Activated naive CD8-positive, alpha-beta T cell treated with anti-CD3 and anti-CD28 coated beads, Interleukin-2, amount 10 ng/mL, durations not matched to agents 7 days and 5 days (primary cell): ENCODE data around the gene ELL. TPM values are rescaled to one million over a fixed set of nuclear protein-coding genes. Genes with fewer than 3 reads are reported as not detected.
A peak's percentile ranks its signal among the peaks of the same experiment; 100 is the strongest.
"Not testable (repeated sequence)": the region's sequence is repeated elsewhere in the genome, so short reads cannot be mapped to it uniquely, and the experiment has no call there.

Experiments
- ATAC-seq: fragments of 150-1000 bp; cut with Tn5 transposase; one replicate; pipeline ENCODE4 v1.10.0; 2021; ENCODE audit warnings: low read depth, moderate library complexity
- POLR2A ChIA-PET: fragments of 350-600 bp; sonication (Branson Sonifier 250); formaldehyde crosslinking; loops from one replicate; lab custom pipeline; 2021; ENCODE audit warnings: antibody characterized with exemption; lab: Charles Lee
- DNase-seq: peaks from one replicate; pipeline ENCODE4 v3.0.0; 2021
- H3K27ac Mint-ChIP-seq: one replicate; pipeline ENCODE4 v1.8.0; 2022; ENCODE audit warnings: mild to moderate bottlenecking, mixed read lengths
- H3K27me3 Mint-ChIP-seq: one replicate; pipeline ENCODE4 v1.8.0; 2022; ENCODE audit warnings: mild to moderate bottlenecking, moderate library complexity, mixed read lengths
- H3K36me3 Mint-ChIP-seq: one replicate; pipeline ENCODE4 v1.8.0; 2021; ENCODE audit warnings: mild to moderate bottlenecking, mixed read lengths
- H3K4me1 Mint-ChIP-seq: one replicate; pipeline ENCODE4 v1.8.0; 2021; ENCODE audit warnings: mixed read lengths
- H3K4me3 Mint-ChIP-seq: one replicate; pipeline ENCODE4 v1.8.0; 2022; ENCODE audit warnings: mild to moderate bottlenecking, moderate library complexity, mixed read lengths
- H3K9me3 Mint-ChIP-seq: one replicate; pipeline ENCODE4 v1.8.0; 2021; ENCODE audit warnings: mixed read lengths
- total RNA-seq, 2 experiments: library from RNA; stranded (reverse); gene quantifications; one replicate each; pipeline ENCODE4 v1.2.3, GENCODE V29; 2021

The ELL gene
- total RNA-seq, 2 experiments from 2014 or later = 28.5 to 31.2 TPM

GRCh38 chr19:18523841-18524240 lies 2.0 kb upstream of the ELL start:
- Mint-ChIP-seq H3K27me3 (no peaks in the 10 kb centered on the region), H3K4me3 (no peak overlapping the region), H3K27ac (peak overlapping the region; percentile 54), H3K4me1 (peaks cover 5% of the 10 kb centered on the region), H3K36me3 (no peaks in the 10 kb centered on the region), H3K9me3 (no peaks in the 10 kb centered on the region)
- POLR2A ChIA-PET = interaction anchor here (1.6 to 5.3 kb wide), 3 partner anchors 34 to 308 kb away, joined by 6 to 40 read pairs (median 32); partner anchors contain the start of genes KXD1, REX1BD and UPF1
- DNase-seq = no peak
- no peak for ATAC-seq

GRCh38 chr19:18522862-18523440 lies 1.1 kb upstream of the ELL start:
- not testable (repeated sequence) for H3K9me3 Mint-ChIP-seq, ATAC-seq, DNase-seq, H3K27me3 Mint-ChIP-seq, H3K4me1 Mint-ChIP-seq, H3K36me3 Mint-ChIP-seq
- peak overlapping the region; percentile 95 for H3K27ac Mint-ChIP-seq
- POLR2A ChIA-PET = interaction anchor here (0.6 to 5.3 kb wide), 13 partner anchors 9 to 993 kb away, joined by 3 to 40 read pairs (median 7); partner anchors contain the start of genes KXD1, NDUFA13, REX1BD and UBA52
- peak overlapping the region; percentile 98 for H3K4me3 Mint-ChIP-seq

DNA sequence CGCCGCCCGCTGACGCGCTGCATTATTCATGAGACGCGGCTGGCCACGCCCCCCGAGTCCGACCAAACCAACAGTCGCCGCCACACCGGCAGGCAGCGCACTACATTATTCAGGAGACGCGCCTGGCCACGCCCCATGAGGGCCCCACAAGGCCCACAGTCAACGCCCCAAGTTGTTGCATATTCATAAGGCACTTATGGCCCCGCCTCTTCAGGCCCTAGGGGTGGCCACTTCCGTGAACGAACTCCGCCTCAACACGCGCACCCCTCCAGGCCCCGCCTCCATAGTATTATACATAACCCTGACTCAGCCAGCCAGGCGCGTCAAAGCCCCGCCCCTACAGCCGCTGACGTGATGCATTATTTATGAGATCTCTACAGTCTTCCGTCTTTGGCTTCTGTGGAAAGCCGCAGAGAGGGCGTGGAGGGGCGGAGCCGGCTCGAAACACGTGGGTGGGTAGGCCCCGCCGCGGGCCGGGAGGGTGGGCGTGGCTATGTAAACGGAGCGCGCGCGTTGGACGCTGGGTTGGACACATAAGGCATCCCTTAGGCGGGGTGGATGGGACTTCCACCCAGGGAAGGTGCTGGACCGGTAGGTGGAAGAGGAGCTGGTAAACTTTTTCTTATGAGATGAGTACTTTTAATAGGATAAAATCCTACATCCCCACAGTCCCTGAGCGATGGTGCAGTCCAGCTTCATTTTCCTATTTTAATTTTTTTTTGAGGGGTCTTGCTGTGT lies 423 bp upstream of the ELL start:
- peak overlapping the region; percentile 98 for H3K4me3 Mint-ChIP-seq

GRCh38 chr19:18520848-18521691 lies 800 bp downstream of the ELL start:
- H3K4me3 Mint-ChIP-seq = peak overlapping the region; percentile 98
- H3K36me3 Mint-ChIP-seq = no peaks in the 10 kb centered on the region
- peak overlapping the region; percentile 94 for H3K27ac Mint-ChIP-seq
- no peak for ATAC-seq
- POLR2A ChIA-PET = interaction anchor here (0.6 to 5.3 kb wide), 15 partner anchors 9 to 239 kb away, joined by 3 to 40 read pairs (median 7); partner anchors contain the start of genes FKBP8, KXD1, REX1BD and UBA52
- no peaks in the 10 kb centered on the region for H3K27me3 Mint-ChIP-seq
- no peaks in the 10 kb centered on the region for H3K9me3 Mint-ChIP-seq
- H3K4me1 Mint-ChIP-seq = peaks cover 5% of the 10 kb centered on the region
- no peak for DNase-seq

More for the DNA sequence above, 423 bp upstream of the ELL start:
- Mint-ChIP-seq H3K4me1 (peaks cover 5% of the 10 kb centered on the region), H3K36me3 (no peaks in the 10 kb centered on the region), H3K27me3 (no peaks in the 10 kb centered on the region), H3K9me3 (no peaks in the 10 kb centered on the region), H3K27ac (peak overlapping the region; percentile 95)
- POLR2A ChIA-PET = interaction anchor here (0.6 to 5.3 kb wide), 16 partner anchors 9 to 994 kb away, joined by 3 to 40 read pairs (median 7); partner anchors contain the start of genes FKBP8, KXD1, NDUFA13 and REX1BD
- ATAC-seq (peak; percentile 92), DNase-seq (peak; percentile 100)

DNA sequence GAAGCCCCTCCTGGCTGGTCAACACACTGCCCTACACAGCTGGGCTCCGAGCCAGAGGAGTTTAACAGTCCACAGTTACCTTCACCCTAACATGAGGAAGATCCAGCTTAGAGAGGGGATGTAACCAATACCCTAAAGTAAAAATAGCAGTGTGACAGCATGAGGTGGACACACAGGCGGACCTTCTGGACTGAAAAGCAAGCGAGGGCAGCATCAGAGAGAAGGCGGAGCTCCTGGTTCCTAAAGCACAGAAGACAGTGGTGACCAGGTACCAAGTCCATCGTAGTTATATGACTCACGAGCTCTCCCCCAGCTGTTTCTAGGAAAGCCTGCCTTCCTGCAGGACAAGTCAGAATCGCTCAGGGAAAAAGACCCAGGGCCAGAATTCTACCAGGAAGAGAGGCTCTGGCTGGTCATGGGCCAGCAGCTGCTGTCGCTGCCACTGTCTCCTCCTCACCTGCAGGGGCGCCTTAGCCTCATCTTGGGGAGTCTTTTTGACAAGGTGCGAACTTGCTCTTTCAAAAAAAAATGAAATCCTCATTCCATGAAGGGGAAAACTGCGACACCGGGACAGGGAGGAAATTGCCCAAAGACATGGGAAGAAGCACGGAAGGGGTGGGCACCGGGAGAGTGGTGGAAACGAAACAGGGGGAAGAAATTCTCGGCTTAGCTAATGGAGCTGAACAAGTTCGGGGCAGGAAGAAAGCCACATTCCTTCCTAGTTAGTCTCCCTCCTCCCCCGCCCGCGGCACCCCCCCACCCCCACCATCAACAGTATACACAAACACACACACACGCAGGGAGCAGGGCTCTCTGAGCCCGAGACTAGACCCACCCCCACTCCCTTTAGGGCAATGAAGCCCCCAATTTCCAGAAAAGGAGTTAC lies 1.7 kb downstream of the ELL start:
- H3K4me1 Mint-ChIP-seq = peaks cover 5% of the 10 kb centered on the region
- ATAC-seq (no peak), DNase-seq (peak; percentile 68)
- H3K27ac Mint-ChIP-seq = peak overlapping the region; percentile 94
- H3K4me3 Mint-ChIP-seq = peak overlapping the region; percentile 98
- H3K27me3 Mint-ChIP-seq = no peaks in the 10 kb centered on the region
- H3K9me3 Mint-ChIP-seq = no peaks in the 10 kb centered on the region
- POLR2A ChIA-PET = interaction anchor here (0.6 to 5.3 kb wide), 12 partner anchors 8 to 238 kb away, joined by 3 to 40 read pairs (median 6); partner anchors contain the start of genes FKBP8, KXD1, REX1BD and UBA52
- no peaks in the 10 kb centered on the region for H3K36me3 Mint-ChIP-seq

- Mint-ChIP-seq H3K27ac (no peak overlapping the region), H3K4me3 (no peak overlapping the region), H3K36me3 (no peaks in the 10 kb centered on the region), H3K4me1 (peaks cover 5% of the 10 kb centered on the region), H3K27me3 (no peaks in the 10 kb centered on the region), H3K9me3 (no peaks in the 10 kb centered on the region)
- no peak for DNase-seq
- POLR2A ChIA-PET = interaction anchor here (2.2 to 5.3 kb wide), 2 partner anchors 12 to 70 kb away, joined by 12 to 40 read pairs; partner anchors contain the start of gene REX1BD
- ATAC-seq = no peak
Measured at GRCh38 chr19:18518639-18519038, 3.2 kb downstream of the ELL start.

- POLR2A ChIA-PET = interaction anchor here (1.3 kb wide), 1 partner anchor 11 kb away, joined by 3 read pairs; no protein-coding TSS in a partner anchor
- Mint-ChIP-seq H3K27me3 (no peaks in the 10 kb centered on the region), H3K36me3 (no peaks in the 10 kb centered on the region), H3K4me3 (no peak overlapping the region), H3K4me1 (peaks cover 5% of the 10 kb centered on the region), H3K9me3 (no peaks in the 10 kb centered on the region), H3K27ac (no peak overlapping the region)
- ATAC-seq (no peak), DNase-seq (no peak)
Measured at GRCh38 chr19:18517606-18518005, 4.3 kb downstream of the ELL start.

DNA sequence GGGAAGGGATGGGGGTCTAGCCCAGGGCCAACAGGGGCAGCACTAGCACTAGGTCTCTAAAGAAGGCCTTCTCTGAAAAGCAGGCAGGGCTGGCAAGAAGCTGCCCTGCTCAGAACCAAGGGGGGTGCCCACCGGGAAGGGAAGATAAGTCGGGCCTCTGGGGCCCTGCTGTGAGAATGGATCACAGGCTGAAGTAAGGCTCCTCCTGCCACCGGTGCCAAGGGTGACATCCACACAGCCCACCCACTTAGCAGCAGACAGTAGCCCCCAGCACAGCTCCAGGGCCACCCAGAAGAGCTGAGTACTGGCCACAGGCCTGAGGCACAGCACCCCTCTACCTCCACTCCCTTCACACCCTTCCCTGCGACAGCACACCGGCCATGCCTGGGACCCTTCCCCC lies 5.9 kb downstream of the ELL start:
- ATAC-seq (no peak), DNase-seq (no peak)
- POLR2A ChIA-PET = no interaction called here
- H3K4me3 Mint-ChIP-seq = no peak overlapping the region
- H3K36me3 Mint-ChIP-seq = no peaks in the 10 kb centered on the region
- H3K27me3 Mint-ChIP-seq = no peaks in the 10 kb centered on the region
- peaks cover 3% of the 10 kb centered on the region for H3K4me1 Mint-ChIP-seq
- no peaks in the 10 kb centered on the region for H3K9me3 Mint-ChIP-seq
- peak overlapping the region; percentile 25 for H3K27ac Mint-ChIP-seq

GRCh38 chr19:18514800-18515682 lies 6.8 kb downstream of the ELL start:
- Mint-ChIP-seq H3K4me1 (peaks cover 1% of the 10 kb centered on the region), H3K4me3 (no peak overlapping the region), H3K27me3 (no peaks in the 10 kb centered on the region), H3K9me3 (no peaks in the 10 kb centered on the region), H3K36me3 (no peaks in the 10 kb centered on the region), H3K27ac (no peak overlapping the region)
- DNase-seq (no peak), ATAC-seq (no peak)
- POLR2A ChIA-PET = no interaction called here

DNA sequence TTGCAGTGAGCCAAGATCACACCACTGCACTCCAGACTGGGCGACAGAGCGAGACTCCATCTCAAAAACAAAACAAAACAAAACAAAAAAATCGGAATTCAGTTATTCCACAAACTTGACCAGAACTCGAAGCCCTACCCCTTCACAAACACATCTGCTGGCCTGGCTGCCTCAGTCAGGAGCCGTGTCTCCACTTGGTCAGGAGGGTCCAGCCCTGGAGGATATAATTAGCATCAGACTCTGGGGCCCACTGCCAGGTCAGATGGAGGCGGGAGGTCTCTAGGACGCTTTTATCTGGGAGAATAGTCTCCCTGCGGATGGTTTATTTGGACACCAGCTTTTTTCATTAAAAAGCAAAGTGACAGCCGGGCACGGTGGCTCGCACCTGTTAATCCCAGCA lies 8.0 kb downstream of the ELL start:
- ATAC-seq = no peak
- POLR2A ChIA-PET = interaction anchor here (0.7 kb wide), 1 partner anchor 10 kb away, joined by 4 read pairs; no protein-coding TSS in a partner anchor
- H3K27me3 Mint-ChIP-seq = no peaks in the 10 kb centered on the region
- no peaks in the 10 kb centered on the region for H3K9me3 Mint-ChIP-seq
- no peak overlapping the region for H3K27ac Mint-ChIP-seq
- no peak overlapping the region for H3K4me3 Mint-ChIP-seq
- peaks cover 1% of the 10 kb centered on the region for H3K4me1 Mint-ChIP-seq
- DNase-seq = no peak
- H3K36me3 Mint-ChIP-seq = no peaks in the 10 kb centered on the region

GRCh38 chr19:18510216-18510615 lies 11.7 kb downstream of the ELL start:
- H3K9me3 Mint-ChIP-seq = no peaks in the 10 kb centered on the region

More at GRCh38 chr19:18510216-18510615, 11.7 kb downstream of the ELL start:
- ATAC-seq = no peak
- Mint-ChIP-seq H3K27ac (no peak overlapping the region), H3K36me3 (no peaks in the 10 kb centered on the region), H3K4me1 (peaks cover 30% of the 10 kb centered on the region), H3K27me3 (no peaks in the 10 kb centered on the region), H3K4me3 (no peak overlapping the region)
- DNase-seq = no peak
- POLR2A ChIA-PET = interaction anchor here (1.2 kb wide), 1 partner anchor 47 kb away, joined by 3 read pairs; the partner anchor contains the start of gene KXD1
